Measurements from ENCODE around the gene VSIG10L2. TPM values are rescaled to one million over a fixed set of nuclear protein-coding genes. Genes with fewer than 3 reads are reported as not detected.

The VSIG10L2 gene
- total RNA-seq, 1 experiment from 2014 or later = not detected

DNA sequence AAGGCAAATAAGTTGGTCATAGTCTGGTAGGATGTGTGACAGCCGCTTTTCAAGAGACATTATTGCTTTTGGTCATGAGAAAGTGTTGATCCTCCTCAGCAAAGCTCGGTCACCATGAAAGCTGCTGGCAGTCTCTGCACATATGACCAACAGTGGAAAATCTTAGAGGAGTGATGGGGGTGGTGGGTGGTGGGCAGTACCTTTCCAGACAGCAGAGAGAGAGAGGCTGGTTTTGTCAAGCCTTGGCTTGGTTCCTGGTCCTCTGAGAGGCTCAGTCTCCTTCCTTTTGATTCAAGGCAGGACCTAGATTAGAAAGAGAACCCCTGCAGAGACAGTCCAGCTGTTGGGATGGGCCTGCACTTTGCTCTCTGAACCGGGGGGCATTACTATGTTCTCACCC lies 20.0 kb upstream of the VSIG10L2 start:
- no peak for DNase-seq (ENCODE audit: low spot score)
- in situ Hi-C loops (cut with HindIII; ENCODE audit: low sequenced_read_pairs) = loop anchor here (25.0 kb wide), 1 partner anchor 286 kb away; the partner anchor contains the start of genes FAM118B and RPUSD4

DNA sequence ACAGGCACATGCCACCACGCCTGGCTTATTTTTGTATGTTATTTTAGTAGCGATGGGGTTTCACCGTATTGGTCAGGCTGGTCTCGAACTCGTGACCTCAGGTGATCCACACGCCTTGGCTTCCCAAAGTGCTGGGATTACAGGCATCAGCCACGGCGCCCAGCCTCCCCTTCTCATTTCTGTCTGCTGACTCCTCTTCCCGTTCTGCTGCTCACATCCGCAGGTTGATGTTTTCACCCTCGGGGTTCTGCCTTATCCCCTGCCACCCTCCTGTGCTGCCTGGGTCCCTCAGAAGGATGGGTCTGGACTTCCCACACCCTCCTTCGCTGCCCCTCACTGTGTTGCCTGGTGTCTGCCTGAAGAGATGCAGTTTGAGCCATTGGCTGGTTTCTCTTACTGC lies 19.2 kb upstream of the VSIG10L2 start:
- in situ Hi-C loops (cut with HindIII; ENCODE audit: low sequenced_read_pairs) = loop anchor here (25.0 kb wide), 1 partner anchor 286 kb away; the partner anchor contains the start of genes FAM118B and RPUSD4
- DNase-seq (ENCODE audit: low spot score) = no peak

DNA sequence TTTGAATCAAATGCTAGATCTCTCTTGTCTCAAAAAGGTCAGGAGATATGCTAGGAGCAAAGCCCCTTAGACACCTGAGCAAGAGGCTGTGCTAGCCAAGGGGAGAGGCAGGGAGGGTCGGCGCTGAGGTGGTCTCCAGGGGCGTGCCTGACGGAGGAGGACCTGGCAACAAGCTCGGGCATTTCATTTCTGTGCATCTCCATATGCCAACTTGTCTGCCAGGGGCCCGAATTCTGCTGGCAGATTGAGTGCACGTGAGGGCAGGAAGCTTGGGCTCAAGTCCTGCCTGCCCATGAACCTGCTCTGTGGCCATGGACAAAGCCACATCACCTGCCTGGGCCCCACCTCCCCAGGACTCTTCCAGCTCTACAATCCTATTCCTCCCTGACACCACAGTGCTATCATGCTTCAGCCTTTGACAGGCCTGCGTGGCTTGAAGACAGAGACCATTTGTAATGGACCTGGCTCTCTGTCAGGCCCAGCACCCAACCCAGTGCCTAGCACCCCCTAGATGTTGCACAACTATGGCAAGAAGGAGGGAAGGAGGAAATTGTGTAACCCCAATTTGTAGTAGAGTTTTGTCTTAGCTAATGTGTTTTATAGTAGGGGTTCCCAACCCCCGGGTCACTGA lies 16.3 kb upstream of the VSIG10L2 start:
- no peak for DNase-seq (ENCODE audit: low spot score)
- in situ Hi-C loops (cut with HindIII; ENCODE audit: low sequenced_read_pairs) = loop anchor here (25.0 kb wide), 1 partner anchor 283 kb away; the partner anchor contains the start of genes FAM118B and RPUSD4

DNA sequence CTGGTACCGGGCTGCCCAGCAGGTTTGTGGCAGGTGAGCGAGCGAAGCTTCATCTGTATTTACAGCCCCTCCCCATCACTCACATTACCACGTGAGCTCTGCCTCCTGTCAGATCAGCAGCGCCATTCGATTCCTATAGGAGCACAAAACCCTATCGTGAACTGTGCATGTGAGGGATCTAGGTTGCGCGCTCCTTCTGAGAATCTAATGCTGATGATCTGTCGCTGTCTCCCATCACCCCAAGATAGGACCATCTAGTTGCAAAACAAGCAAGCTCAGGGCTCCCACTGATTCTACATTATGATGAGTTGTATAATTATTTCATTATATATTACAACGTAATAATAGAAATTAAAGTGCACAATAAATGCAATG lies 15.8 kb upstream of the VSIG10L2 start:
- no peak for DNase-seq (ENCODE audit: low spot score)
- in situ Hi-C loops (cut with HindIII; ENCODE audit: low sequenced_read_pairs) = loop anchor here (25.0 kb wide), 1 partner anchor 282 kb away; the partner anchor contains the start of genes FAM118B and RPUSD4

DNA sequence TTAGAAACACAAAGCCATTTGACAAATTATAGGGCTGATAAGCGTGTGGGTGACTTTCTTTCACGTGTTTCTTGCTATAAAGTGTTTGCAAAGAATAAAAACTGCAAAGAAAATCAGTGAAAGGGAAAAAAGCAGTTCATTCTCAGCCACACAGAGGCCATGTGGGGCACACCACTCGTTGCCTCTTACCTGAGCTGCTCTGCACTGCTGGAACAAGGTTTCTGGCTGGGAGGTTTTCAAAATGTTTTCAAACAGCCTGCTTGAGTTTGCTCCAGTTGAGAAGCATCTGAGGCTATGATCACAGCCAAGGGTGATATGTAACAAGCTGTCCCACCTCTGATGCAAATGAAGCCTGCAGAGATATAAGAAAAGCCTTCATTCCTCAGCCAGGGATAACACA lies 14.7 kb upstream of the VSIG10L2 start:
- in situ Hi-C loops (cut with HindIII; ENCODE audit: low sequenced_read_pairs) = loop anchor here (25.0 kb wide), 1 partner anchor 281 kb away; the partner anchor contains the start of genes FAM118B and RPUSD4
- no peak for DNase-seq (ENCODE audit: low spot score)

DNA sequence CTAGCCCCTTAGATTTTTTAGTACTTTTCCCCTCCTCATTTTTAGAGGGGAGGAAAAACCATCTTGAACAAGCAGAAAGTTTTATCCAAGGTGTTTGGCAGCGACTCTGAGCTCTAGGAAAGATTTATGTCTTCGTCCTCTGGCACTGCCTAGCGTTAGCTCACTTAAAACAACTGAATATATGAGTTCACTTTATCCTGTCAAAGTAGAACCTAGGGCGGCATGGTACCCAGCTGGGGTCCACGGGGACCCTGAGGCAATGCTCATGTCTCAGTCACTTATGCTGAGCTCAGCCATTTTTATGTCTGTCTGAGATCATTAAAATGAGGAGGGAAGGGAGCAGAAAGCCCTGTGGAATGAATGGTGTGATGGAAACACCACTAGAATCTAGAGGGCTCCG lies 14.2 kb upstream of the VSIG10L2 start:
- no peak for DNase-seq (ENCODE audit: low spot score)
- in situ Hi-C loops (cut with HindIII; ENCODE audit: low sequenced_read_pairs) = loop anchor here (25.0 kb wide), 1 partner anchor 281 kb away; the partner anchor contains the start of genes FAM118B and RPUSD4

DNA sequence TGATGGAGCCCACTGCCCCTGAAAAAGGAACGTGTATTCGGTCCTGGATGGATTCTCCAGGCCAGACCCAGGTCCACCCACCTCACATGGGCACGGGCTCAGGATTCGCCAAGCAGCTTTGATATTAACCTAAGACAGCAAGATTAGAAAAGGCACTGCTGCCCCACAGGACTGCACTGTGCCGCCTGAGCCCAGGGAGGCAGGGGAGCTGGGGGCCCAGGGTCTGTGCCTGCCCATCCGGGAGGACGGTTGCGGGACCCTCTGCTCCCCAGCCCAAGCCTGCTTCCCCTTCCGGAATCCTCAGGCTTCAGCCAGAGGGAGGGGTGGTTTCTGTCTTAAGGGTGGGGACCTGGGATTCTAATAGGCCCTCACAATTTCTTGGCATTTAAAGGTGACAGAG lies 13.5 kb upstream of the VSIG10L2 start:
- DNase-seq (ENCODE audit: low spot score) = no peak
- in situ Hi-C loops (cut with HindIII; ENCODE audit: low sequenced_read_pairs) = loop anchor here (25.0 kb wide), 1 partner anchor 280 kb away; the partner anchor contains the start of genes FAM118B and RPUSD4

DNA sequence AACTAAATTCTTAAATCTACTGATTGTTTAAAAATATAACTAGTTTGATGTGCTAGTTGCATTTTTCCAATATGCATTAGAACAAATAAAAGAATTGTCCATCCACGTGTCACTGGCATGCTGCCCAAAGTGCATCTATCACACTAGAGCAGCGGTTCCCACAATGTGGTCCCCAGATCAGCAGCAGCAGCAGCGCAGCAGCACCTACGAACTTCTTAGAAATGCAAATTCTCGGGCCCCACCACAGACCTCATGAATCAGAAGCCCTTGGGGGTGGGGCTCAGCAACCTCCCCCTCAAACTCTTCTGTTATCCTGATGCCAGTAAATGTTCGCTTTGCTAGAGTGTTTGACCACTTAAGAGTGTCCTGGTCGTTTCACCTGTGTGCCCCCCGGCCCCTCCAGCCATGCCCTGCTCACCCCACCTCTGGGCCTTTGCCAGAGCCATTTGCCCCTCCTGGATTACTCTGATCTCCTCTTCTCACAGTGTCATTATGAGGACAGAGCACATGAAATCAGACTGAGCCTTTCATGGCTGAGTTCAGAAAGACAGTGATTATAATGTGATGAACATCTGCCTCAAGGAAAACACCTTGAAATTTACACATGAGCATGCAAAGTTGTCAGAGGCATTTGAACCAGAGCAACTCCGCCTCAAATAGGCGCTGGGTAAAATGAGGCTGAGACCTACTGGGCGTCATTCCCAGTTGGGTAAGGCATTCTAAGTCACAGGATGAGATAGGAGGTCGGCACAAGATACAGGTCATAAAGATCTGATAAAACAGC lies 12.6 kb upstream of the VSIG10L2 start:
- DNase-seq (ENCODE audit: low spot score) = no peak
- in situ Hi-C loops (cut with HindIII; ENCODE audit: low sequenced_read_pairs) = loop anchor here (25.0 kb wide), 1 partner anchor 279 kb away; the partner anchor contains the start of genes FAM118B and RPUSD4

DNA sequence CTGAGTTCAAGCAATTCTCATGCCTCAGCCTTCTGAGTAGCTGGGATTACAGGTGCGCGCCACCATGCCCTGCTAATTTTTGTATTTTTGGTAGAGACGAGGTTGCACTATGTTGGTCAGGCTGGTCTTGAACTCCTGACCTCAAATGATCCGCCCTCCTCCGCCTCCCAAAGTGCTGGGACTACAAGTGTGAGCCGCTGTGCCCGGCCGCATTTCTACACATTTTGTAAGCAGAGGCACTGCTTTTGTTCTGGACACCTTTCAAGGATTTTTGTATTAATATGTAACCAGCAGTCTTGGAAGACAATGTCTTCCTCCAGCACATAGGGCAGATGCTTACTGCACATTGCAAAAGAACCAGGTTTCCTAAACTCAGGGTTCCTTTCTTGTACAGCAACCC lies 11.4 kb upstream of the VSIG10L2 start:
- in situ Hi-C loops (cut with HindIII; ENCODE audit: low sequenced_read_pairs) = loop anchor here (25.0 kb wide), 1 partner anchor 278 kb away; the partner anchor contains the start of genes FAM118B and RPUSD4

DNA sequence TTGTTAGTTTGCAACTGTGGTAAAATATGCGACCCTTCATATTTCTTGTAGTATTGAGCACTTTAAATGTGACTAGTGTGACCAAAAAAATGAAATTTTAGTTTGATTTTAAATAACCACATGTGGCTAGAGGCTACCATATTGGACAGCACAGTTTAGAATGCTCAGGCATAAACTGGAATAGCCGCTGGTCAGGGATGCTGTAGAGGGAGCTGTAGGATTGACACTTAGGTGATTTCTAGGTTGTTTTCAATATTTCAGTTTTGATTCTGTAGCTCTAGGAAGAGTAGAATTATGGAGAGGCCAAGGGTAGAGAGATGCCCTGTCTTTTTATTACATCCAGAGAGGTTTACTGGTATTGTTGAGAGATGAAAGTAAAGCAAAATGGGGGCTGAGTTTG lies 10.8 kb upstream of the VSIG10L2 start:
- in situ Hi-C loops (cut with HindIII; ENCODE audit: low sequenced_read_pairs) = loop anchor here (25.0 kb wide), 1 partner anchor 277 kb away; the partner anchor contains the start of genes FAM118B and RPUSD4
- no peak for DNase-seq (ENCODE audit: low spot score)

More for the DNA sequence above, 11.4 kb upstream of the VSIG10L2 start:
- no peak for DNase-seq (ENCODE audit: low spot score)

DNA sequence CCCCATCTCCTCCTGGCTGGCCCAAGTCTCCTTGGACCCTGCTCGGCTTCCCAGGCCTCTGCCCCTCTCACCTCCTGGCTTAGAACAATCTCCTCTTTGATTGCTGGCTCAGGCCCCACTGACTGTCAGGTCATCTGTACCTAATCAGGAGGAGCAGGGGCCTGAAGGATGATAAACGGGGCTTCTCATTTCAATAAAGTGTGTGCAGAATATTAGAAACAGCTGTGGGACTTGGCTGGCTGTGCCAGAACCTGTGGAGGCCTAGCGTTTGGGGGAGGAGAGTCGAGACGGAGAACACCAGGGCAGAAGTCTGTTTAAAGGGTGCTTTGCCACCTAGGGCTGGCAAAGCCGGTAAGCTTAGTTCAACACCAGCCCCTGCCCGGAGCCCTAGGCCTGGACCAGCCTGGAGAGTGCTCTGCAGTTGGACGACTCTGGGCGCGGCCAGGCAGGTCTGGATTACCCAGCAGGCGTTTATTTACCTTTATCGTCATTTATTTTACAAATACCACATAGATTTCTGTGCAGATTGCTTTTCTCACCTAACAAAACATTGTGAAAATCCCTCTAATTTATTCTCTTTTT lies 10.1 kb upstream of the VSIG10L2 start:
- in situ Hi-C loops (cut with HindIII; ENCODE audit: low sequenced_read_pairs) = loop anchor here (25.0 kb wide), 1 partner anchor 277 kb away; the partner anchor contains the start of genes FAM118B and RPUSD4
- DNase-seq (ENCODE audit: low spot score) = no peak

DNA sequence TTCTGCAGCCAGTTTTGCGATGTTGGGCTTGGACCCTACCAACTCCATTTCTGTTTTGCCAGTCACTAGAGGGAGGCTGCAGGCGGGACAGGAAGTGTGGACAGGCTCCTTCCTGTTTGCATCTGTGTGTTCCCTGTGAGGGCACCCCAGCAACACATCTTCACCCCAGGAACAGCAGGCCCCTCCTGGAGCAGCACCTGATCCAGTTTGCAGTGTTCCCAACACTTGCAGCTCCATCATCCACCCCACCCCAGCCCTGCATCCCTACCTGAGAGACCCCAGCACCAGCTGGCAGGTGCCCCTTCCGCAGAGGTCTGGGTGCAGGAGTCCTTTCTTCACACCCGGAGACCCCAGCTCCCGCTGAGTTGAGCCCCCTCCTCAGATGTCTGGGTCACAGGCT lies 7.4 kb upstream of the VSIG10L2 start:
- no peak for DNase-seq (ENCODE audit: low spot score)
- in situ Hi-C loops (cut with HindIII; ENCODE audit: low sequenced_read_pairs) = loop anchor here (25.0 kb wide), 1 partner anchor 274 kb away; the partner anchor contains the start of genes FAM118B and RPUSD4

DNA sequence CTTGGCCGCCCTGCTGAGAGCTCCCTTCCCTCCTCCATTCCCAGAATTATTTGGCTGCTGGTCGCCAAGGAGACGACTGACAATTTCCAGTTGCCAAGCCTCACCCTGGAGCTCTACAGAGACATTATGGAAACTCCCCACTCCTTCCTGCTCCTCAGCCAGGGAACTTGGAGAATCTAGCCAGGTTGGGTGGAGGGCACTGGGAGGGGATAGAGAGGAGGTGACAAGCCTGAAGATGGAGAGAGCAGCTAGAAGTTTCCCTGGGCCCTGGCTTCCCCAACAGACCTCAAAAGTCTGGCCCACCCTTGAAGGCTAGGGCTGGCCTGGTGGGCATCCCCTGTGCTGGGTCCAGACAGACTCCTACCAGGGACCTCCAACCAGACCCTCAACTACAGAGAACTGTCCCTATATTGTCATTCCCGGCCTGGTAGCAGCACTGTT lies 6.7 kb upstream of the VSIG10L2 start:
- in situ Hi-C loops (cut with HindIII; ENCODE audit: low sequenced_read_pairs) = loop anchor here (25.0 kb wide), 1 partner anchor 273 kb away; the partner anchor contains the start of genes FAM118B and RPUSD4
- DNase-seq (ENCODE audit: low spot score) = no peak

DNA sequence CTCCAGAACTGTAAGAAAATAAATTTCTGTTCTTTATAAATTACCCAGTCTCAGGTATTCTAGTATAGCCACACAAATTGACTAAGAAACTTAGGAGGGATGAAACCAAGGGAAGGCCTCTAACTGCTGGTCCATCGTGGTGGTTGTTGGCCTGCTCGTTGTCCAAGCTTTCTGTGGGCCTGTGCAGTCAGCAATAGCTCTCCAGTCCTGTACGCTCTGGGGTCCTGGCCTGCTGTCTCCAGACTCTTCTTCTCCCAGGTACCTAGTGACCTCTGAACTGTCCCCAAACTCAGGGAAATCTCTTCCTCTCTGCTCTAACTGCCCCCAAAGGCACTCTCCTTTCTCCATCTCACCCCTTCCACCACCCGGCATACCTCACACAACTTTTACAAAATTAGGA lies 5.7 kb upstream of the VSIG10L2 start:
- no peak for DNase-seq (ENCODE audit: low spot score)
- in situ Hi-C loops (cut with HindIII; ENCODE audit: low sequenced_read_pairs) = loop anchor here (25.0 kb wide), 1 partner anchor 272 kb away; the partner anchor contains the start of genes FAM118B and RPUSD4

DNA sequence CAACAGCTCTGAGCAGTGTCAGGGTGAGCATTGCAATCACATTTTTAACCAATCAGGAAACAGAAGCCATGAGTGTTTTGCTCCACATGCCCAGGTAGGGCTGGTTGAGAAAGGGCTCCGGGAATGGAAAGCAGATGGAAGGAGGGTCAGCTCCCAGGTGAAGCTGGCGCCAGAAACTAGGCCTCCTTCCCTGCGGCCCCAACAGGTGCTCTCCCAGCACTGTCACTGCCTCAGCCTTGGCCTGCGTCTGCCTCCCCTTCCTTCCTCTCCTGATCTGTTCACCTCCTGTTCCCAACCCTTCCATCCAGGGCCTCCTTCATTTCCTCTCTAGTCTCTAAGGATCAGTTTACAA lies 4.6 kb upstream of the VSIG10L2 start:
- in situ Hi-C loops (cut with HindIII; ENCODE audit: low sequenced_read_pairs) = loop anchor here (25.0 kb wide), 1 partner anchor 271 kb away; the partner anchor contains the start of genes FAM118B and RPUSD4
- peak; percentile 86 for DNase-seq (ENCODE audit: low spot score)

DNA sequence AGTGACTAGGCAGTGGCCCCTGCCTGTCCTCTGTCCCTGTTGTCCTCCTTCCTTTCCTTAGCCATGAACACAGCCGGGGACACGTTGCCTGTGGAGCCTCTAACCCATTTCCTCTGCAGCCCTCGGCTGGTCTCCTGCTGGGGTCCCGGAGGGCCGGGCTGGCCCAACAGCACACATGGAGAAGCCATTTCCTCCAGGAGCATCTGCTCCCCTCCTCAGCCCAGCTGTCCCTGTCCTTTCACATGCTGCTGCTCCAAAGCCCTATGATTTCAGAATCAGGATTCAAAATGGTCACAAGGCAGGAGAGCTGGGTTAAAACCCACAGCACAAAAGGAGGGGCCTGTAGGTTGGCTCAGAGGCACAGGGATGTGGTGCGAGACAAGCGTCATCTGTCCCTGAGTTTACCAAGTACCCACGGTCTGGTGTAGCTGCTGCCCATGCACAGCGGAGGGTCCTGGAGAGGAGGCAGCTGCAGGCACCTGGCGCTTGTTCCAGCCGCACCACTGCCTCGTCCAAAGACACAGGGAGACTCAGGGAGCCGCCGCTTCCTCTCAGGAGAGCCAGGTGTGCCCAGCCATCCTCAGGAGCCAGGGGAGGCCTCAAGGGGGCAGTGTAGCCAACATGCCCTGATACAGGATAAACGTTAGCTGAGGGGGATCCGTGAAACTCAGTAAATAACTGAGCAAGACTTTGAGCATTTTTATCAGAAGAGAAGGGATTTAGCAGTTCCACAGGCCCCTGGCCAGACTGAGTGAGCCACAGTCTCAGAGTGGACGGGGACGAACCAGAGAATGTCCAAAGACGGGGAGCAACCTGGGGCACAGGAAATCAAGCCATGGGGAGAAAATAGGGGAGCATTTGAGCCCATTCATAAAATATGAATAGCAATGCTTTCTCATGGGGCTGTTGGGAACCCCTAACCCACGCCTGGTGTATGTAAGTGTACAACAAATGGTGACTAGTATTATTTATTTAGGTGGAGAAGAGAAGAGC lies 3.9 kb upstream of the VSIG10L2 start:
- DNase-seq (ENCODE audit: low spot score) = peak; percentile 83
- in situ Hi-C loops (cut with HindIII; ENCODE audit: low sequenced_read_pairs) = loop anchor here (25.0 kb wide), 1 partner anchor 270 kb away; the partner anchor contains the start of genes FAM118B and RPUSD4

DNA sequence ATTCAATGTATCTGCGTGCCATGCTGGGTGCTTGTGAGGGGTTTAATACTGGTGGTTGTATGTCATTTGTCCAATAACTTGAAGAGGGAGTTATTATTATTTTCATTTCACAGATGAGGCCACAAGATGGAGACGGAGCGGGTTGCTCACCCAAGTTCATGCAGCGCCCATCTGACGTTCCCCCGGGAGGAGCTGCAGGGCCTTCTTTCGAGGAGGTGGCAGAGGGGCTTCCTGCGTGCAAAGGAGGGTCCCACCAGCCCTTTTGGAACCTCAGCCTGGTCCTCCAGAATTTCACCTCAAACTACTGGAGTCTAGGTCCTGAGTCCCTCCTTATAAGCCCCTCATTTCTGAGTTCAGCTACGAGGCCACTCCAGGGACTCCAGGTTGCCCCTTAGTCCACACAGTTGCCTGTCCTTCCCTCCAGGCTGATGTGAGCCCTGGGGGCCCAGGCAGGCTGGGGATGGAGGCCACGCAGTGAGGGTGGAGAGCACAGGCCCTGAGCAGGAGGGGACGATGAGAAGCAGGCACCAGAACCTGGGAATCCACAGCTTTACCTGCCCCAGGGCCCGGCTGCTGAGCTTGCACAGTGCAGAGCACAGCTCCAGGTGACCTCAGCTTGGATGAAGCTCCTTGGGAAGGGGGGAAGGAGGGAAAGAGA lies 2.9 kb upstream of the VSIG10L2 start:
- in situ Hi-C loops (cut with HindIII; ENCODE audit: low sequenced_read_pairs) = loop anchor here (25.0 kb wide), 1 partner anchor 269 kb away; the partner anchor contains the start of genes FAM118B and RPUSD4
- DNase-seq (ENCODE audit: low spot score) = no peak
